HepG2 (cell line): ENCODE results near the gene SCAF4.

Experiments
- CTCF ChIP-seq: sonication (generic); formaldehyde crosslinking; IDR thresholded peaks from 2 replicates; pipeline ENCODE4 v1.5.0; 2020; ENCODE audit warnings: mild to moderate bottlenecking, missing genetic modification reagents, moderate library complexity
- GATAD2A ChIP-seq: IDR thresholded peaks from 2 replicates; pipeline ENCODE4 v1.6.1; 2016
- HCFC1 ChIP-seq: fragments of 150-350 bp; IDR thresholded peaks from 2 replicates; pipeline ENCODE4 v1.6.1; 2014; ENCODE audit warnings: low read depth, low read length
- NBN ChIP-seq: fragments of 450-650 bp; conservative IDR thresholded peaks from 2 replicates; pipeline ENCODE4 v1.6.1; 2017
- NFATC3 ChIP-seq: sonication (generic); formaldehyde crosslinking; IDR thresholded peaks from 2 replicates; pipeline ENCODE4 v1.5.1; 2020; ENCODE audit warnings: mild to moderate bottlenecking, missing genetic modification reagents
- NONO ChIP-seq, 2 experiments: fragments of 450-650 bp in 1 of 2; sonication (generic) in 1 of 2; formaldehyde crosslinking in 1 of 2; IDR thresholded peaks in 1 of 2; conservative IDR thresholded peaks in 1 of 2; 2 replicates each; pipeline versions ENCODE4 v1.6.1 to v1.8.0; 2017 to 2022; ENCODE audit warnings: mild to moderate bottlenecking in 1 of 2, missing genetic modification reagents in 1 of 2, moderate library complexity in 1 of 2
- RAD21 ChIP-seq: fragments of 450-650 bp; formaldehyde crosslinking; IDR thresholded peaks from 2 replicates; pipeline ENCODE4 v1.5.0; 2020; ENCODE audit warnings: mild to moderate bottlenecking
- SRY ChIP-seq: sonication (generic); formaldehyde crosslinking; IDR thresholded peaks from 2 replicates; pipeline ENCODE4 v1.8.0; 2022; ENCODE audit warnings: mild to moderate bottlenecking, missing genetic modification reagents
- TAF1 ChIP-seq: sonication (generic); formaldehyde crosslinking; IDR thresholded peaks from 2 replicates; pipeline ENCODE4 v1.4.0; 2020; ENCODE audit warnings: missing genetic modification reagents
- TCF7L2 ChIP-seq: IDR thresholded peaks from 2 replicates; pipeline ENCODE4 v1.6.1; 2011; ENCODE audit warnings: mild to moderate bottlenecking, low read depth, low read length, moderate library complexity
- ZBTB37 ChIP-seq: sonication (generic); formaldehyde crosslinking; IDR thresholded peaks from 2 replicates; pipeline ENCODE4 v1.4.0; 2020; ENCODE audit warnings: mild to moderate bottlenecking, missing genetic modification reagents
- ZNF768 ChIP-seq: sonication (generic); formaldehyde crosslinking; IDR thresholded peaks from 2 replicates; pipeline ENCODE4 v1.4.0; 2020; ENCODE audit warnings: missing genetic modification reagents
- TF ChIP-seq, protein P1 (sequence below), 2 experiments: IDR thresholded peaks; 2 replicates each; pipeline ENCODE4 v1.6.1; 2011 to 2012; ENCODE audit warnings: low read length in 2 of 2, borderline replicate concordance in 1 of 2, low read depth in 1 of 2, mild to moderate bottlenecking in 1 of 2, moderate library complexity in 1 of 2

- TF ChIP-seq, protein P1, sequence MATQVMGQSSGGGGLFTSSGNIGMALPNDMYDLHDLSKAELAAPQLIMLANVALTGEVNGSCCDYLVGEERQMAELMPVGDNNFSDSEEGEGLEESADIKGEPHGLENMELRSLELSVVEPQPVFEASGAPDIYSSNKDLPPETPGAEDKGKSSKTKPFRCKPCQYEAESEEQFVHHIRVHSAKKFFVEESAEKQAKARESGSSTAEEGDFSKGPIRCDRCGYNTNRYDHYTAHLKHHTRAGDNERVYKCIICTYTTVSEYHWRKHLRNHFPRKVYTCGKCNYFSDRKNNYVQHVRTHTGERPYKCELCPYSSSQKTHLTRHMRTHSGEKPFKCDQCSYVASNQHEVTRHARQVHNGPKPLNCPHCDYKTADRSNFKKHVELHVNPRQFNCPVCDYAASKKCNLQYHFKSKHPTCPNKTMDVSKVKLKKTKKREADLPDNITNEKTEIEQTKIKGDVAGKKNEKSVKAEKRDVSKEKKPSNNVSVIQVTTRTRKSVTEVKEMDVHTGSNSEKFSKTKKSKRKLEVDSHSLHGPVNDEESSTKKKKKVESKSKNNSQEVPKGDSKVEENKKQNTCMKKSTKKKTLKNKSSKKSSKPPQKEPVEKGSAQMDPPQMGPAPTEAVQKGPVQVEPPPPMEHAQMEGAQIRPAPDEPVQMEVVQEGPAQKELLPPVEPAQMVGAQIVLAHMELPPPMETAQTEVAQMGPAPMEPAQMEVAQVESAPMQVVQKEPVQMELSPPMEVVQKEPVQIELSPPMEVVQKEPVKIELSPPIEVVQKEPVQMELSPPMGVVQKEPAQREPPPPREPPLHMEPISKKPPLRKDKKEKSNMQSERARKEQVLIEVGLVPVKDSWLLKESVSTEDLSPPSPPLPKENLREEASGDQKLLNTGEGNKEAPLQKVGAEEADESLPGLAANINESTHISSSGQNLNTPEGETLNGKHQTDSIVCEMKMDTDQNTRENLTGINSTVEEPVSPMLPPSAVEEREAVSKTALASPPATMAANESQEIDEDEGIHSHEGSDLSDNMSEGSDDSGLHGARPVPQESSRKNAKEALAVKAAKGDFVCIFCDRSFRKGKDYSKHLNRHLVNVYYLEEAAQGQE (IDR thresholded peaks at IDR 0.05; ENCODE audit: borderline replicate concordance in 1 of 2, low read depth in 1 of 2, low read length in 2 of 2), result no peak
- TF ChIP-seq TAF1 (CRISPR knock-in tag) (no peak), HCFC1 (no peak), NBN (no peak), TCF7L2 (no peak), SRY (CRISPR knock-in tag) (no peak), NFATC3 (CRISPR knock-in tag) (no peak), CTCF (CRISPR knock-in tag) (no peak), ZNF768 (CRISPR knock-in tag) (no peak), ZBTB37 (CRISPR knock-in tag) (no peak), RAD21 (CRISPR knock-in tag) (no peak), GATAD2A (CRISPR knock-in tag) (no peak), NONO (IDR thresholded peaks at IDR 0.05) (no peak), NONO (CRISPR knock-in tag; conservative IDR thresholded peaks at IDR 0.05) (no peak)
Observed at GRCh38 chr21:31721381-31721780, 10.5 kb downstream of the SCAF4 start.
